ENCODE results near the gene AGL. TPM values are rescaled to one million over a fixed set of nuclear protein-coding genes. Genes with fewer than 3 reads are reported as not detected.
"Not testable (repeated sequence)": the region's sequence is repeated elsewhere in the genome, so short reads cannot be mapped to it uniquely, and the experiment has no call there.

Gene AGL
- total and polyA plus RNA-seq, 3 donors from 2014 or later = 7.1 to 19.6 (median 16.7) TPM

GRCh38 chr1:99851850-99852454 is 1.8 kb downstream of the AGL start:
- Histone ChIP-seq H3K4me3 (no peak overlapping the region), H3K9me3 (no peaks in the 10 kb centered on the region), H3K27me3 (no peaks in the 10 kb centered on the region), H3K36me3 (ENCODE audit: low read depth, missing control alignments) (no peaks in the 10 kb centered on the region), H3K27ac (no peak overlapping the region), H3K4me1 (no peaks in the 10 kb centered on the region)
- DNase-seq = no peak
- no peak for TF ChIP-seq CTCF (IDR thresholded peaks at IDR 0.05)
- 83 to 87% methylated on average over 4 of the region's 4 CpGs for WGBS, 2 donors
- intact Hi-C loops (cut with DNase I; ENCODE audit: low total_unique reads) = no loop called here

GRCh38 chr1:99852648-99853047 is 2.5 kb downstream of the AGL start:
- Histone ChIP-seq H3K4me3 (no peak overlapping the region), H3K9me3 (no peaks in the 10 kb centered on the region), H3K27ac (no peak overlapping the region), H3K27me3 (no peaks in the 10 kb centered on the region), H3K4me1 (no peaks in the 10 kb centered on the region), H3K36me3 (ENCODE audit: low read depth, missing control alignments) (no peaks in the 10 kb centered on the region)
- DNase-seq = no peak
- intact Hi-C loops (cut with DNase I; ENCODE audit: low total_unique reads) = no loop called here
- TF ChIP-seq POLR2A (IDR thresholded peaks at IDR 0.05) (no peak), CTCF (IDR thresholded peaks at IDR 0.05) (no peak)
- 95 to 98% methylated on average over 3 of the region's 3 CpGs for WGBS, 2 donors

DNA sequence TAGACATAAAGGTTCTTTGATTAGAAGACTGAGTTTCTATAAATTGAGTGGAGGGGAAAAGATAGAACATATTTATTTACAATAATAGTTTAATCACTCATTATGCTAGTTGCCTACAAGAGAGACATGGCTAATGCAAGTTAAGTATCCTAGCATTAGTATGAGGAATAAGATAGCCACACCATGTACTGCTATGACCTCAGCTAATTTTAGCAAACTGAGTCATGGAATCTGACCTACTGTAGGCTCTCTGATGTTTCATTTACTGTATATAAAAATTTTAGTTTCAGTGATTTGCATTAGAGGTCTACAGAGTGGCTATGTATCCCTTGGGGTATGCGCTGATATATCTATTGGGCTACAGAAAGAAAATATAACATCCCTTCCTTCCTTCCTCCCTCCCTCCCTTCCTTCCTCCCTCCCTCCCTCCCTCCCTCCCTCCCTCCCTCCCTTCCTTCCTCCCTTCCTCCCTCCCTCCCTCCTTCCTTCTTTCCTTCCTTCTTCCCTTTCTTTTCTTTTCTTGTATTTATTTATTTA is 5.8 kb downstream of the AGL start:
- no peaks in the 10 kb centered on the region for H3K27me3 ChIP-seq
- no peak overlapping the region for H3K4me3 ChIP-seq
- intact Hi-C loops (cut with DNase I; ENCODE audit: low total_unique reads) = no loop called here
- H3K4me1 ChIP-seq = no peaks in the 10 kb centered on the region
- H3K27ac ChIP-seq = no peak overlapping the region
- H3K36me3 ChIP-seq (ENCODE audit: low read depth, missing control alignments) = no peaks in the 10 kb centered on the region
- H3K9me3 ChIP-seq = no peaks in the 10 kb centered on the region
- no peak for DNase-seq
- TF ChIP-seq POLR2A (IDR thresholded peaks at IDR 0.05) (no peak), CTCF (IDR thresholded peaks at IDR 0.05) (no peak)
- WGBS, 2 donors = 91 to 100% methylated on average over 1 of the region's 1 CpG

GRCh38 chr1:99857041-99857440 is 6.9 kb downstream of the AGL start:
- 94% methylated on average over 21 of the region's 33 CpGs; no CpG with 5 or more reads in 1 of the 2 donors for WGBS, 2 donors
- H3K27ac ChIP-seq = not testable (repeated sequence)

GRCh38 chr1:99858286-99858685 is 8.1 kb downstream of the AGL start:
- no peak for TF ChIP-seq POLR2A (IDR thresholded peaks at IDR 0.05)
- no peak for TF ChIP-seq CTCF (IDR thresholded peaks at IDR 0.05)
- no peak overlapping the region for H3K4me3 ChIP-seq
- H3K36me3 ChIP-seq (ENCODE audit: low read depth, missing control alignments) = no peaks in the 10 kb centered on the region
- no peak overlapping the region for H3K27ac ChIP-seq
- H3K9me3 ChIP-seq = no peaks in the 10 kb centered on the region
- DNase-seq = no peak
- H3K4me1 ChIP-seq = no peaks in the 10 kb centered on the region
- H3K27me3 ChIP-seq = no peaks in the 10 kb centered on the region
- intact Hi-C loops (cut with DNase I; ENCODE audit: low total_unique reads) = no loop called here
- WGBS, 2 donors = 82 to 87% methylated on average over 2 of the region's 2 CpGs

More at GRCh38 chr1:99857041-99857440, 6.9 kb downstream of the AGL start:
- H3K27me3 ChIP-seq; H3K36me3 ChIP-seq (ENCODE audit: low read depth, missing control alignments); H3K9me3 ChIP-seq; intact Hi-C loops (cut with DNase I; ENCODE audit: low total_unique reads); H3K4me1 ChIP-seq; DNase-seq; H3K4me3 ChIP-seq: not testable (repeated sequence)

Data from testis (tissue), 3 donors.